ENCODE data around the gene VRK1.

VRK1 gene

DNA sequence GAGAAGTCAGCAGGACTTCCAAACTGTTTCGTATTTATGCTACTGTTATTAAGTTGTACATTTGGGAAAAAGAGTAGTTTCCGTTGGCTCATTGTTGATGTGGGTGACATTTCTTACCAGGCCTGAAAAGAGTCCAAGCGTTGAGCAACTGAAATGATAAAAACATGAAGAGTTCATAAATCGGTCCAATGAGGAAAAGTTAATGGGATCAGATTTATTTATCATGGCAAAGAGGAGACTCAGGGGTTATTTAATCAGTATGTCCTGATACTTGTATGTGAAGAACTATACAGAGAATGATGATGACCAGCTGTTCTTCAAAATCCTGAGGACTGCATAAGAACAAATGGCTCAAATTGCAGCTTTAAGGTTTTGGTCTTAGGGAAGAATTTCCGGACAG, 7.7 kb downstream of the VRK1 start:
- Histone ChIP-seq H3K4me3 (IDR thresholded peaks at IDR 0.05; ENCODE audit: insufficient read depth, low read depth, low read length) (no peak overlapping the region), H3K79me2 (ENCODE audit: insufficient read depth, low read depth) (peaks cover 85% of the 10 kb centered on the region), H3K27ac (no peak overlapping the region), H3K9ac (no peak overlapping the region), H2AFZ (ENCODE audit: low read depth) (no peak overlapping the region), H3K4me1 (ENCODE audit: low read depth, poor library complexity, severe bottlenecking) (no peaks in the 10 kb centered on the region), H3K4me2 (no peak overlapping the region), H4K20me1 (ENCODE audit: insufficient read depth) (peaks cover 13% of the 10 kb centered on the region; the same call in 1 of the 2 replicates), H3K36me3 (ENCODE audit: insufficient read depth) (no peaks in the 10 kb centered on the region), H3K27me3 (ENCODE audit: insufficient read depth, low read depth) (no peaks in the 10 kb centered on the region)
- TF ChIP-seq CTCF (conservative IDR thresholded peaks at IDR 0.05; ENCODE audit: low read depth, low read length): no peak

- Histone ChIP-seq H4K20me1 (ENCODE audit: insufficient read depth) (peaks cover 13% of the 10 kb centered on the region; the same call in 1 of the 2 replicates), H3K4me3 (IDR thresholded peaks at IDR 0.05; ENCODE audit: insufficient read depth, low read depth, low read length) (no peak overlapping the region), H3K4me2 (no peak overlapping the region), H2AFZ (ENCODE audit: low read depth) (no peak overlapping the region), H3K79me2 (ENCODE audit: insufficient read depth, low read depth) (peaks cover 87% of the 10 kb centered on the region), H3K4me1 (ENCODE audit: low read depth, poor library complexity, severe bottlenecking) (no peaks in the 10 kb centered on the region), H3K36me3 (ENCODE audit: insufficient read depth) (no peaks in the 10 kb centered on the region), H3K27ac (no peak overlapping the region), H3K27me3 (ENCODE audit: insufficient read depth, low read depth) (no peaks in the 10 kb centered on the region), H3K9ac (no peak overlapping the region)
- TF ChIP-seq CTCF (conservative IDR thresholded peaks at IDR 0.05; ENCODE audit: low read depth, low read length): no peak
These were observed 8.8 kb downstream of the VRK1 start for GRCh38 chr14:96805956-96806355.

DNA sequence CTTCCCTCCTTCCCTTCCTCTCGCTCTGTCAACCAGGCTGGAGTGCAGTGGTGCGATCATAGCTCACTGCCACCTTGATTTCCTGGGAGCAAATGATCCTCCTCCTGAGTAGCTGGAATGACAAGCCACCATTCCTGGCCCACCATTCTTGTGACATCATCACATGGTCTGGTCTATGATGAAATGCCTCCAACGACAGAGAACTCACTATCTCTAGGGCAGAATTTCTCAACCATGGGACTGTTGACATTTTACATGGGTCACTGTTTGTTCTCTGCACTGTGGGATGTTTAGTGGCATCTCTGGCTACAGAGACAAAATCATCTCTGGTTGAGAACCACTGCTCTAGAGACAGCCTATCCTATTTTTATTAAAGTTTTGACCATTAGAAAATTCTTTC, 9.7 kb downstream of the VRK1 start:
- H3K79me2 ChIP-seq (ENCODE audit: insufficient read depth, low read depth): peaks cover 87% of the 10 kb centered on the region
- peaks cover 13% of the 10 kb centered on the region; the same call in 1 of the 2 replicates for H4K20me1 ChIP-seq (ENCODE audit: insufficient read depth)
- peaks cover 6% of the 10 kb centered on the region for H3K4me1 ChIP-seq (ENCODE audit: low read depth, poor library complexity, severe bottlenecking)
- H3K9ac ChIP-seq: no peak overlapping the region
- no peak overlapping the region for H3K4me2 ChIP-seq
- H3K27ac ChIP-seq: no peak overlapping the region
- H3K27me3 ChIP-seq (ENCODE audit: insufficient read depth, low read depth): no peaks in the 10 kb centered on the region
- no peak overlapping the region for H3K4me3 ChIP-seq (IDR thresholded peaks at IDR 0.05; ENCODE audit: insufficient read depth, low read depth, low read length)
- no peak for TF ChIP-seq CTCF (conservative IDR thresholded peaks at IDR 0.05; ENCODE audit: low read depth, low read length)
- no peak overlapping the region for H2AFZ ChIP-seq (ENCODE audit: low read depth)
- no peaks in the 10 kb centered on the region for H3K36me3 ChIP-seq (ENCODE audit: insufficient read depth)

- Histone ChIP-seq H3K79me2 (ENCODE audit: insufficient read depth, low read depth) (peaks cover 89% of the 10 kb centered on the region), H3K9ac (no peak overlapping the region), H3K4me3 (IDR thresholded peaks at IDR 0.05; ENCODE audit: insufficient read depth, low read depth, low read length) (no peak overlapping the region), H3K4me1 (ENCODE audit: low read depth, poor library complexity, severe bottlenecking) (peaks cover 8% of the 10 kb centered on the region), H3K27me3 (ENCODE audit: insufficient read depth, low read depth) (no peaks in the 10 kb centered on the region), H4K20me1 (ENCODE audit: insufficient read depth) (peaks cover 9% of the 10 kb centered on the region; the same call in 1 of the 2 replicates), H2AFZ (ENCODE audit: low read depth) (no peak overlapping the region), H3K4me2 (no peak overlapping the region), H3K36me3 (ENCODE audit: insufficient read depth) (no peaks in the 10 kb centered on the region), H3K27ac (no peak overlapping the region)
- TF ChIP-seq CTCF (conservative IDR thresholded peaks at IDR 0.05; ENCODE audit: low read depth, low read length): no peak
These were observed 11.6 kb downstream of the VRK1 start for GRCh38 chr14:96808619-96809406.

Data from KMS-11 (cell line).